ENCODE results near the gene EVC. TPM values are rescaled to one million over a fixed set of nuclear protein-coding genes. Genes with fewer than 3 reads are reported as not detected.

Gene EVC
- total and polyA plus RNA-seq, 8 donors = 18.8 to 36.2 (median 31.3) TPM

GRCh38 chr4:5706486-5707290, 4.3 kb upstream of the EVC start:
- Histone ChIP-seq H3K4me3 (no peak overlapping the region), H3K27ac (no peak overlapping the region), H3K4me1 (peaks cover 9 to 25% of the 10 kb centered on the region in 2 donors), H3K27me3 (peaks cover 0 to 51% of the 10 kb centered on the region in 2 donors), H3K9me3 (no peaks in the 10 kb centered on the region), H3K36me3 (no peaks in the 10 kb centered on the region)
- intact Hi-C loops (cut with DNase I) = no loop called here
- DNase-seq (no peak), ATAC-seq (no peak)
- TF ChIP-seq, protein P1, sequence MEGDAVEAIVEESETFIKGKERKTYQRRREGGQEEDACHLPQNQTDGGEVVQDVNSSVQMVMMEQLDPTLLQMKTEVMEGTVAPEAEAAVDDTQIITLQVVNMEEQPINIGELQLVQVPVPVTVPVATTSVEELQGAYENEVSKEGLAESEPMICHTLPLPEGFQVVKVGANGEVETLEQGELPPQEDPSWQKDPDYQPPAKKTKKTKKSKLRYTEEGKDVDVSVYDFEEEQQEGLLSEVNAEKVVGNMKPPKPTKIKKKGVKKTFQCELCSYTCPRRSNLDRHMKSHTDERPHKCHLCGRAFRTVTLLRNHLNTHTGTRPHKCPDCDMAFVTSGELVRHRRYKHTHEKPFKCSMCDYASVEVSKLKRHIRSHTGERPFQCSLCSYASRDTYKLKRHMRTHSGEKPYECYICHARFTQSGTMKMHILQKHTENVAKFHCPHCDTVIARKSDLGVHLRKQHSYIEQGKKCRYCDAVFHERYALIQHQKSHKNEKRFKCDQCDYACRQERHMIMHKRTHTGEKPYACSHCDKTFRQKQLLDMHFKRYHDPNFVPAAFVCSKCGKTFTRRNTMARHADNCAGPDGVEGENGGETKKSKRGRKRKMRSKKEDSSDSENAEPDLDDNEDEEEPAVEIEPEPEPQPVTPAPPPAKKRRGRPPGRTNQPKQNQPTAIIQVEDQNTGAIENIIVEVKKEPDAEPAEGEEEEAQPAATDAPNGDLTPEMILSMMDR (IDR thresholded peaks at IDR 0.05) = no peak

GRCh38 chr4:5707366-5707765, 3.6 kb upstream of the EVC start:
- no peak for DNase-seq
- peak overlapping the region; percentile 57 to 58 for H3K4me3 ChIP-seq
- H3K27ac ChIP-seq = no peak overlapping the region

DNA sequence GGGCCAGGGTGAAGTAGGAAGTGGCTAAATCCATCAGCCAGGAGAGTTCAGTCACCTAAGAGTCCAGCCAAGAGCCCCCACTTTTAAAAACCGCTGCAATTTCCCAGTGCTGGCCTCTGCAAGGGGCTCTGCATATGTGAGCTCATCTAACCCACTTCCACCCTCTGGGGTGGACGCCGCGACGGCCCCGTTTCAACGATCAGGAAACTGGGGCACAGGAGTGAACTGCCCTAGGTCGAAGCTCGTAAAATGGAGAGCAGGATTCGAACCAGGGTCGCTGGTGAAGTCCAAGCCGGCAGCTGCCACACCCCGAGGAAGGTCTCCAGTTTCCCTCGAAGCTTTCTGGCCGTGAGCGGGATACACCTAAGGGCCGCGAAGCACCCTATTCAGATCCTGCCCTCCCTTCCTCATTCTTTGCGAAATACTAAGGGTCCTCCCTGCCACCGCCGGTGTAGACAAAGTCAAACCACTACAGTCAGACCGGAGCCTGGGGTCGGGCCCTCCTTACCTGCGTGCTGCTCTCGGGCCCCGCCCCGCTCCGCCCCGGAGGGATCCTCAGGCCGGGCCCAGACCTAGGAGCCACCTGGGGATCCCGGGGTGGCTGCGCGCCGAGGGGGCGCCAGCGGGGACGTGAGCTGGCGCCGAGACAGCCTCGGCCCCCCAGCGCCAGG, 3.1 kb upstream of the EVC start:
- DNase-seq = peak in 2 of 4 donors; percentile 24 to 83

More at GRCh38 chr4:5707366-5707765, 3.6 kb upstream of the EVC start:
- H3K4me1 ChIP-seq = peaks cover 9 to 27% of the 10 kb centered on the region in 2 donors
- no peaks in the 10 kb centered on the region for H3K9me3 ChIP-seq
- no peaks in the 10 kb centered on the region for H3K36me3 ChIP-seq
- intact Hi-C loops (cut with DNase I) = no loop called here
- ATAC-seq = no peak
- TF ChIP-seq, protein P1 (IDR thresholded peaks at IDR 0.05) = no peak
- H3K27me3 ChIP-seq = peaks cover 0 to 58% of the 10 kb centered on the region in 2 donors

GRCh38 chr4:5708449-5709206, 2.4 kb upstream of the EVC start, which contains the start of gene EVC2:
Gene EVC2, minus strand, starts transcription at chr4:5708559. Its CDS starts 46 bp downstream, at chr4:5708513.
- H3K9me3 ChIP-seq = no peaks in the 10 kb centered on the region
- peak within 1 kb of the TSS; percentile 57 to 58 for H3K4me3 ChIP-seq
- H3K4me1 ChIP-seq = peaks cover 9 to 27% of the 10 kb centered on the region in 2 donors
- no peaks in the 10 kb centered on the region for H3K36me3 ChIP-seq
- peaks cover 0 to 71% of the 10 kb centered on the region in 2 donors for H3K27me3 ChIP-seq
- ATAC-seq = peak; percentile 72
- intact Hi-C loops (cut with DNase I) = no loop called here
- H3K27ac ChIP-seq = peak within 1 kb of the TSS; percentile 55 to 69
- TF ChIP-seq, protein P1 (IDR thresholded peaks at IDR 0.05) = no peak
- peak; percentile 58 to 88 (median 72) for DNase-seq

More for the DNA sequence above, 3.1 kb upstream of the EVC start:
- no peaks in the 10 kb centered on the region for H3K9me3 ChIP-seq
- peaks cover 0 to 63% of the 10 kb centered on the region in 2 donors for H3K27me3 ChIP-seq
- H3K36me3 ChIP-seq = no peaks in the 10 kb centered on the region
- TF ChIP-seq, protein P1 (IDR thresholded peaks at IDR 0.05) = no peak
- peaks cover 9 to 27% of the 10 kb centered on the region in 2 donors for H3K4me1 ChIP-seq
- ATAC-seq = peak; percentile 65
- intact Hi-C loops (cut with DNase I) = no loop called here
- H3K27ac ChIP-seq = peak overlapping the region; percentile 55 to 69
- peak overlapping the region; percentile 57 to 58 for H3K4me3 ChIP-seq

Data from left lung (tissue), 10 donors.